SK-N-SH (cell line): Measurements from ENCODE around the gene ENKUR. TPM values are rescaled to one million over a fixed set of nuclear protein-coding genes. Genes with fewer than 3 reads are reported as not detected.

Source experiments
- CTCF ChIA-PET: fragments of 300-600, 350-600 bp; formaldehyde crosslinking; extraction: SDS; loops from one replicate; lab custom pipeline; 2021; lab: Yijun Ruan, JAX
- POLR2A ChIA-PET: fragments of 350-600 bp; sonication (Branson Sonifier 250); formaldehyde crosslinking; extraction: SDS; loops from one replicate; lab custom pipeline; 2020; ENCODE audit warnings: antibody characterized with exemption, inconsistent platforms; lab: Yijun Ruan, JAX
- DNase-seq: peaks from one replicate; pipeline ENCODE4 v3.0.0; 2012
- H2AFZ ChIP-seq: fragments of 200-600 bp; sonication (generic); 2 replicates; pipeline ENCODE4 v1.8.1; 2016; ENCODE audit warnings: antibody characterized with exemption, mild to moderate bottlenecking, low read depth
- H3F3A ChIP-seq: fragments of 200-600 bp; sonication (generic); replicated peaks from 2 replicates; pipeline ENCODE3; 2016; ENCODE audit warnings: antibody characterized with exemption, mild to moderate bottlenecking; ENCODE audit not compliant: insufficient read depth
- H3K27ac ChIP-seq, 2 experiments: fragments of 200-500 bp in 1 of 2; fragments of 200-600 bp in 1 of 2; sonication (Bioruptor generic) in 1 of 2; sonication (generic), shearing (Covaris generic) in 1 of 2; 2 replicates each; pipeline versions ENCODE4 v1.5.1 to v1.6.1; 2014 to 2016; ENCODE audit warnings: low read depth in 2 of 2, inconsistent platforms in 1 of 2, low read length in 1 of 2, mild to moderate bottlenecking in 1 of 2, mixed read lengths in 1 of 2
- H3K27me3 ChIP-seq: fragments of 200-600 bp; sonication (generic), shearing (Covaris generic); 2 replicates; pipeline ENCODE4 v1.6.1; 2016; ENCODE audit warnings: mixed run types; ENCODE audit not compliant: insufficient read depth
- H3K36me3 ChIP-seq, 2 experiments: fragments of 200-500 bp in 1 of 2; fragments of 200-600 bp in 1 of 2; sonication (Bioruptor generic) in 1 of 2; sonication (generic) in 1 of 2; replicated peaks in 1 of 2; 2 replicates each; pipeline versions ENCODE3 to v1.5.1; 2014 to 2016; ENCODE audit warnings: low read length in 1 of 2, mild to moderate bottlenecking in 1 of 2; ENCODE audit not compliant: insufficient read depth in 2 of 2, control insufficient read depth in 1 of 2
- H3K4me1 ChIP-seq, 2 experiments: fragments of 200-500 bp in 1 of 2; fragments of 200-600 bp in 1 of 2; sonication (Bioruptor generic) in 1 of 2; sonication (generic), shearing (Covaris generic) in 1 of 2; 2 replicates each; pipeline versions ENCODE4 v1.5.1 to v1.6.1; 2014 to 2016; ENCODE audit warnings: low read depth in 1 of 2, low read length in 1 of 2, mixed run types in 1 of 2; ENCODE audit not compliant: insufficient read depth in 2 of 2, control insufficient read depth in 1 of 2
- H3K4me2 ChIP-seq: fragments of 200-600 bp; sonication (generic), shearing (Covaris generic); 2 replicates; pipeline ENCODE4 v1.6.1; 2017; ENCODE audit warnings: mixed run types
- H3K4me3 ChIP-seq, 2 experiments: fragments of 200-500 bp in 1 of 2; fragments of 200-600 bp in 1 of 2; sonication (Bioruptor generic) in 1 of 2; sonication (generic), shearing (Covaris generic) in 1 of 2; 2 replicates each; pipeline versions ENCODE4 v1.5.1 to v1.8.1; 2014 to 2016; ENCODE audit warnings: low read depth in 2 of 2, inconsistent platforms in 1 of 2, low read length in 1 of 2, mild to moderate bottlenecking in 1 of 2, mixed read lengths in 1 of 2, moderate library complexity in 1 of 2
- H3K79me2 ChIP-seq: fragments of 200-600 bp; sonication (generic); 2 replicates; pipeline ENCODE4 v1.8.1; 2017; ENCODE audit warnings: mild to moderate bottlenecking; ENCODE audit not compliant: insufficient read depth
- H3K9ac ChIP-seq: fragments of 200-600 bp; sonication (generic); 2 replicates; pipeline ENCODE4 v1.6.1; 2017; ENCODE audit warnings: mixed run types
- H3K9me2 ChIP-seq: fragments of 200-600 bp; sonication (generic); 2 replicates; pipeline ENCODE4 v1.6.1; 2017; ENCODE audit warnings: mixed run types
- H3K9me3 ChIP-seq: fragments of 200-600 bp; sonication (generic); 2 replicates; pipeline ENCODE4 v1.6.1; 2017; ENCODE audit warnings: mixed run types, mild to moderate bottlenecking, moderate library complexity
- H4K20me1 ChIP-seq: fragments of 200-600 bp; sonication (generic); 2 replicates; pipeline ENCODE4 v1.6.1; 2017; ENCODE audit warnings: mild to moderate bottlenecking, mixed run types; ENCODE audit not compliant: insufficient read depth
- CHD2 ChIP-seq: fragments of 150-350 bp; IDR thresholded peaks from 2 replicates; pipeline ENCODE4 v1.6.1; 2018; ENCODE audit warnings: low read length; ENCODE audit not compliant: partially characterized antibody
- GABPA ChIP-seq: IDR thresholded peaks from 2 replicates; pipeline ENCODE4 v1.4.0; 2012; ENCODE audit warnings: low read depth, mild to moderate bottlenecking
- GATA2 ChIP-seq: sonication (generic); formaldehyde crosslinking; IDR thresholded peaks from 2 replicates; pipeline ENCODE4 v1.5.0; 2020; ENCODE audit warnings: mild to moderate bottlenecking, missing genetic modification reagents
- MEF2A ChIP-seq: IDR thresholded peaks from 2 replicates; pipeline ENCODE4 v1.4.0; 2012; ENCODE audit warnings: low read depth, borderline replicate concordance
- MXI1 ChIP-seq: IDR thresholded peaks from 2 replicates; pipeline ENCODE4 v1.6.1; 2012; ENCODE audit warnings: mild to moderate bottlenecking, low read depth, low read length, improper control_type of control experiment
- NRF1 ChIP-seq: IDR thresholded peaks from 2 replicates; pipeline ENCODE4 v1.6.1; 2012; ENCODE audit warnings: low read depth, mild to moderate bottlenecking, low read length
- RAD21 ChIP-seq: IDR thresholded peaks from 2 replicates; pipeline ENCODE4 v1.6.1; 2012; ENCODE audit warnings: mild to moderate bottlenecking, low read length
- TAF1 ChIP-seq: IDR thresholded peaks from 2 replicates; pipeline ENCODE4 v1.6.1; 2012; ENCODE audit warnings: low read depth, mild to moderate bottlenecking, low read length, moderate library complexity, borderline replicate concordance
- TCF12 ChIP-seq: IDR thresholded peaks from 2 replicates; pipeline ENCODE4 v1.4.0; 2012
- TEAD4 ChIP-seq: IDR thresholded peaks from 2 replicates; pipeline ENCODE4 v1.4.0; 2012; ENCODE audit warnings: mild to moderate bottlenecking, borderline replicate concordance; ENCODE audit not compliant: insufficient read depth
- WGBS: methylation state at CpG from one replicate; pipeline ENCODE4 v1.1.6; 2017; ENCODE audit warnings: low lambda C conversion rate; 5-methylcytosine and 5-hydroxymethylcytosine counted together
- polyA plus RNA-seq, 3 experiments: library from polyadenylated mRNA; depleted of rRNA; stranded (reverse); fragments of >200 nt; gene quantifications; 2 replicates each; pipeline ENCODE4 v1.2.3, GENCODE V29; 2012
- TF ChIP-seq, protein P1 (sequence below): IDR thresholded peaks from 2 replicates; pipeline ENCODE4 v1.6.1; 2012; ENCODE audit warnings: mild to moderate bottlenecking, low read depth, low read length, moderate library complexity
- TF ChIP-seq, protein P2 (sequence below): IDR thresholded peaks from 2 replicates; pipeline ENCODE4 v1.4.0; 2012; ENCODE audit warnings: low read depth
- TF ChIP-seq, protein P3 (sequence below): fragments of 150-350 bp; IDR thresholded peaks from 2 replicates; pipeline ENCODE4 v1.6.1; 2017; ENCODE audit warnings: antibody characterized with exemption, low read length, low read depth, borderline replicate concordance
- TF ChIP-seq, protein P4 (sequence below): fragments of 150-350 bp; IDR thresholded peaks from 2 replicates; pipeline ENCODE4 v1.6.1; 2016; ENCODE audit warnings: mild to moderate bottlenecking, low read depth, low read length

The ENKUR gene
- polyA plus RNA-seq, 1 of the 3 experiments (the other 2 are of a cell fraction) = 0.13 TPM

DNA sequence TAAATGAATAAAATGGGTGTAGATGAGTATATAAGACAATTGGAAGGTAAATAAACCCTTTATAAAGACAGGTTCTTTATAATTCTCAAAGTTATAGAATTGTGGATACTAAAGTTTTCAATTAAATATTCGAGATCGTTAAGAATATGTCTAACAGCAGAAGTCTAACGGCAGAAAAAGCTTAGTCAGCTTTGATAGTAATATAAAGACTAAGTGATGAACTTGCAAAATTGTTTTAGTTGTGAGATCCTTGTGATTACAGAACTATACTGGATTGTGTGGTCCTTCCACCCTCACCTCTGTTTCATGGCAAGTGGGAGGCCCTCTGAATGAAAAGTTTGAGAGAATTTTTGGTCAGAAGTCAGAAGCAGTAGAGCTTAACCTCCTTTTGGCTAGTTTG lies 2.7 kb upstream of the ENKUR start:
- Histone ChIP-seq H3K9me3 (no peaks in the 10 kb centered on the region), H3K4me1 (peaks cover 4 to 14% of the 10 kb centered on the region in 2 experiments; a peak in 2 of 4 replicates), H3K4me3 (no peak overlapping the region), H2AFZ (no peak overlapping the region), H3K9ac (no peak overlapping the region), H3K9me2 (no peaks in the 10 kb centered on the region)
- 98% methylated on average over 3 of the region's 3 CpGs for WGBS
- TF ChIP-seq, protein P1, sequence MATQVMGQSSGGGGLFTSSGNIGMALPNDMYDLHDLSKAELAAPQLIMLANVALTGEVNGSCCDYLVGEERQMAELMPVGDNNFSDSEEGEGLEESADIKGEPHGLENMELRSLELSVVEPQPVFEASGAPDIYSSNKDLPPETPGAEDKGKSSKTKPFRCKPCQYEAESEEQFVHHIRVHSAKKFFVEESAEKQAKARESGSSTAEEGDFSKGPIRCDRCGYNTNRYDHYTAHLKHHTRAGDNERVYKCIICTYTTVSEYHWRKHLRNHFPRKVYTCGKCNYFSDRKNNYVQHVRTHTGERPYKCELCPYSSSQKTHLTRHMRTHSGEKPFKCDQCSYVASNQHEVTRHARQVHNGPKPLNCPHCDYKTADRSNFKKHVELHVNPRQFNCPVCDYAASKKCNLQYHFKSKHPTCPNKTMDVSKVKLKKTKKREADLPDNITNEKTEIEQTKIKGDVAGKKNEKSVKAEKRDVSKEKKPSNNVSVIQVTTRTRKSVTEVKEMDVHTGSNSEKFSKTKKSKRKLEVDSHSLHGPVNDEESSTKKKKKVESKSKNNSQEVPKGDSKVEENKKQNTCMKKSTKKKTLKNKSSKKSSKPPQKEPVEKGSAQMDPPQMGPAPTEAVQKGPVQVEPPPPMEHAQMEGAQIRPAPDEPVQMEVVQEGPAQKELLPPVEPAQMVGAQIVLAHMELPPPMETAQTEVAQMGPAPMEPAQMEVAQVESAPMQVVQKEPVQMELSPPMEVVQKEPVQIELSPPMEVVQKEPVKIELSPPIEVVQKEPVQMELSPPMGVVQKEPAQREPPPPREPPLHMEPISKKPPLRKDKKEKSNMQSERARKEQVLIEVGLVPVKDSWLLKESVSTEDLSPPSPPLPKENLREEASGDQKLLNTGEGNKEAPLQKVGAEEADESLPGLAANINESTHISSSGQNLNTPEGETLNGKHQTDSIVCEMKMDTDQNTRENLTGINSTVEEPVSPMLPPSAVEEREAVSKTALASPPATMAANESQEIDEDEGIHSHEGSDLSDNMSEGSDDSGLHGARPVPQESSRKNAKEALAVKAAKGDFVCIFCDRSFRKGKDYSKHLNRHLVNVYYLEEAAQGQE = no peak
- TF ChIP-seq CHD2 = no peak
- TF ChIP-seq GABPA = no peak
- no peak for TF ChIP-seq MEF2A
- no peak for TF ChIP-seq TAF1
- TF ChIP-seq, protein P2, sequence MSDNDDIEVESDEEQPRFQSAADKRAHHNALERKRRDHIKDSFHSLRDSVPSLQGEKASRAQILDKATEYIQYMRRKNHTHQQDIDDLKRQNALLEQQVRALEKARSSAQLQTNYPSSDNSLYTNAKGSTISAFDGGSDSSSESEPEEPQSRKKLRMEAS = no peak
- no peak for TF ChIP-seq MXI1
- TF ChIP-seq TEAD4 = no peak
- TF ChIP-seq RAD21 = no peak
- no peak for TF ChIP-seq NRF1
- no peak for TF ChIP-seq GATA2
- TF ChIP-seq, protein P3, sequence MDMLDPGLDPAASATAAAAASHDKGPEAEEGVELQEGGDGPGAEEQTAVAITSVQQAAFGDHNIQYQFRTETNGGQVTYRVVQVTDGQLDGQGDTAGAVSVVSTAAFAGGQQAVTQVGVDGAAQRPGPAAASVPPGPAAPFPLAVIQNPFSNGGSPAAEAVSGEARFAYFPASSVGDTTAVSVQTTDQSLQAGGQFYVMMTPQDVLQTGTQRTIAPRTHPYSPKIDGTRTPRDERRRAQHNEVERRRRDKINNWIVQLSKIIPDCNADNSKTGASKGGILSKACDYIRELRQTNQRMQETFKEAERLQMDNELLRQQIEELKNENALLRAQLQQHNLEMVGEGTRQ = no peak
- TF ChIP-seq TCF12 = no peak
- TF ChIP-seq, protein P4, sequence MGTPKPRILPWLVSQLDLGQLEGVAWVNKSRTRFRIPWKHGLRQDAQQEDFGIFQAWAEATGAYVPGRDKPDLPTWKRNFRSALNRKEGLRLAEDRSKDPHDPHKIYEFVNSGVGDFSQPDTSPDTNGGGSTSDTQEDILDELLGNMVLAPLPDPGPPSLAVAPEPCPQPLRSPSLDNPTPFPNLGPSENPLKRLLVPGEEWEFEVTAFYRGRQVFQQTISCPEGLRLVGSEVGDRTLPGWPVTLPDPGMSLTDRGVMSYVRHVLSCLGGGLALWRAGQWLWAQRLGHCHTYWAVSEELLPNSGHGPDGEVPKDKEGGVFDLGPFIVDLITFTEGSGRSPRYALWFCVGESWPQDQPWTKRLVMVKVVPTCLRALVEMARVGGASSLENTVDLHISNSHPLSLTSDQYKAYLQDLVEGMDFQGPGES = no peak
- TF ChIP-seq, all 33 proteins: peak for 0
- Histone ChIP-seq H3K36me3 (peaks cover 0 to 5% of the 10 kb centered on the region in 2 experiments), H3K27ac (no peak overlapping the region), H3K4me2 (no peak overlapping the region), H4K20me1 (no peaks in the 10 kb centered on the region), H3K79me2 (peaks cover 11% of the 10 kb centered on the region; the same call in 1 of the 2 replicates), H3K27me3 (no peaks in the 10 kb centered on the region), H3F3A (peaks cover 12% of the 10 kb centered on the region)
- CTCF ChIA-PET = no interaction called here
- POLR2A ChIA-PET = no interaction called here
- DNase-seq = no peak
